ENCODE measurements around the gene SNAP25. TPM values are rescaled to one million over a fixed set of nuclear protein-coding genes. Genes with fewer than 3 reads are reported as not detected.

SNAP25 gene
- total RNA-seq, 1 donor from 2014 or later: 1.9 TPM

- DNase-seq (no peak), ATAC-seq (no peak)
- Histone ChIP-seq H3K27me3 (no peaks in the 10 kb centered on the region), H3K9me3 (no peaks in the 10 kb centered on the region), H3K27ac (no peak overlapping the region), H3K36me3 (no peaks in the 10 kb centered on the region), H3K4me3 (no peak overlapping the region), H3K4me1 (no peaks in the 10 kb centered on the region)
- intact Hi-C loops (cut with DNase I): no loop called here
- no peak for TF ChIP-seq CTCF (IDR thresholded peaks at IDR 0.05)
These were observed 64.4 kb downstream of the SNAP25 start for GRCh38 chr20:10282979-10283456.

GRCh38 chr20:10286356-10286755 lies 67.7 kb downstream of the SNAP25 start:
- Histone ChIP-seq H3K36me3 (no peaks in the 10 kb centered on the region), H3K27ac (no peak overlapping the region), H3K9me3 (no peaks in the 10 kb centered on the region), H3K4me3 (no peak overlapping the region), H3K4me1 (no peaks in the 10 kb centered on the region), H3K27me3 (no peaks in the 10 kb centered on the region)
- no peak for ATAC-seq
- intact Hi-C loops (cut with DNase I): no loop called here
- TF ChIP-seq CTCF (IDR thresholded peaks at IDR 0.05): no peak
- DNase-seq: no peak

GRCh38 chr20:10288421-10288820 lies 69.8 kb downstream of the SNAP25 start:
- ATAC-seq (no peak), DNase-seq (no peak)
- Histone ChIP-seq H3K36me3 (no peaks in the 10 kb centered on the region), H3K27ac (no peak overlapping the region), H3K4me1 (no peaks in the 10 kb centered on the region), H3K27me3 (no peaks in the 10 kb centered on the region), H3K9me3 (no peaks in the 10 kb centered on the region), H3K4me3 (no peak overlapping the region)
- no peak for TF ChIP-seq CTCF (IDR thresholded peaks at IDR 0.05)
- intact Hi-C loops (cut with DNase I): no loop called here

GRCh38 chr20:10288954-10289646 lies 70.5 kb downstream of the SNAP25 start:
- Histone ChIP-seq H3K4me1 (no peaks in the 10 kb centered on the region), H3K9me3 (no peaks in the 10 kb centered on the region), H3K27ac (no peak overlapping the region), H3K36me3 (no peaks in the 10 kb centered on the region), H3K27me3 (no peaks in the 10 kb centered on the region), H3K4me3 (no peak overlapping the region)
- no peak for TF ChIP-seq CTCF (IDR thresholded peaks at IDR 0.05)
- DNase-seq: no peak
- no peak for ATAC-seq
- intact Hi-C loops (cut with DNase I): no loop called here

GRCh38 chr20:10291568-10292248 lies 73.1 kb downstream of the SNAP25 start:
- H3K27me3 ChIP-seq: no peaks in the 10 kb centered on the region
- no peaks in the 10 kb centered on the region for H3K4me1 ChIP-seq
- no peaks in the 10 kb centered on the region for H3K36me3 ChIP-seq
- no peak for TF ChIP-seq CTCF (IDR thresholded peaks at IDR 0.05)
- no peak overlapping the region for H3K4me3 ChIP-seq
- DNase-seq (no peak), ATAC-seq (no peak)
- H3K27ac ChIP-seq: no peak overlapping the region
- no peaks in the 10 kb centered on the region for H3K9me3 ChIP-seq
- intact Hi-C loops (cut with DNase I): no loop called here
